Upper lobe of right lung (tissue), 1 donor: Measurements from ENCODE around the gene RFPL1. TPM values are rescaled to one million over a fixed set of nuclear protein-coding genes. Genes with fewer than 3 reads are reported as not detected.

Source experiments
- ATAC-seq: fragments of 200-7000 bp; cut with Tn5 transposase; one replicate; pipeline ENCODE4 v1.9.1; 2020; ENCODE audit warnings: mild to moderate bottlenecking, moderate library complexity
- DNase-seq: peaks from one replicate; pipeline ENCODE4 v3.0.0-alpha.2; 2020
- H3K27ac ChIP-seq: fragments of 200-600 bp; one replicate; pipeline ENCODE4 v1.8.0; 2022
- H3K27me3 ChIP-seq: fragments of 200-600 bp; one replicate; pipeline ENCODE4 v1.8.0; 2022; ENCODE audit warnings: mild to moderate bottlenecking
- H3K36me3 ChIP-seq: fragments of 200-600 bp; one replicate; pipeline ENCODE4 v1.8.0; 2022
- H3K4me1 ChIP-seq: fragments of 200-600 bp; one replicate; pipeline ENCODE4 v1.8.0; 2022
- H3K4me3 ChIP-seq: fragments of 200-600 bp; one replicate; pipeline ENCODE4 v1.8.0; 2022; ENCODE audit warnings: mild to moderate bottlenecking
- H3K9me3 ChIP-seq: fragments of 200-600 bp; one replicate; pipeline ENCODE4 v1.8.0; 2022
- CTCF ChIP-seq: fragments of 200-600 bp; IDR thresholded peaks from one replicate; pipeline ENCODE4 v1.8.0; 2022; ENCODE audit warnings: antibody characterized with exemption
- intact Hi-C: fragments of 100-400 bp; cut with DNase I; formaldehyde crosslinking; loops from one replicate; pipeline ENCODE4 v1.11.0; 2022
- total RNA-seq: library from RNA; stranded (reverse); fragmentation: NEBNext Ultra II Directional; extraction: Animal tissue kit (Norgen Biotek cat#: 25700); gene quantifications from one replicate; pipeline ENCODE4 v1.2.1, GENCODE V29; 2021
- donor health status: DM: no; HTN: yes; CAD: no; lungs with severe emphysema.

Gene RFPL1
- total RNA-seq, 1 donor from 2014 or later = not detected

GRCh38 chr22:29481265-29482000 is 43.0 kb downstream of the RFPL1 start:
- H3K36me3 ChIP-seq = no peaks in the 10 kb centered on the region
- peaks cover 15% of the 10 kb centered on the region for H3K4me1 ChIP-seq
- DNase-seq (no peak), ATAC-seq (no peak)
- intact Hi-C loops = no loop called here
- H3K9me3 ChIP-seq = no peaks in the 10 kb centered on the region
- no peak overlapping the region for H3K27ac ChIP-seq
- peak overlapping the region; percentile 23 for H3K4me3 ChIP-seq
- peaks cover 39% of the 10 kb centered on the region for H3K27me3 ChIP-seq
- no peak for TF ChIP-seq CTCF

- ATAC-seq (no peak), DNase-seq (no peak)
- intact Hi-C loops = no loop called here
- no peaks in the 10 kb centered on the region for H3K9me3 ChIP-seq
- TF ChIP-seq CTCF = no peak
- H3K27me3 ChIP-seq = peaks cover 39% of the 10 kb centered on the region
- peaks cover 15% of the 10 kb centered on the region for H3K4me1 ChIP-seq
- no peaks in the 10 kb centered on the region for H3K36me3 ChIP-seq
- no peak overlapping the region for H3K27ac ChIP-seq
- no peak overlapping the region for H3K4me3 ChIP-seq
Measured at GRCh38 chr22:29482253-29482652, 43.9 kb downstream of the RFPL1 start.

- Histone ChIP-seq H3K36me3 (no peaks in the 10 kb centered on the region), H3K27ac (no peak overlapping the region), H3K27me3 (peaks cover 39% of the 10 kb centered on the region), H3K4me3 (no peak overlapping the region), H3K4me1 (peaks cover 15% of the 10 kb centered on the region), H3K9me3 (no peaks in the 10 kb centered on the region)
- TF ChIP-seq CTCF = no peak
- intact Hi-C loops = no loop called here
- no peak for ATAC-seq
- no peak for DNase-seq
Measured at GRCh38 chr22:29482726-29483125, 44.3 kb downstream of the RFPL1 start.

- Histone ChIP-seq H3K36me3 (no peaks in the 10 kb centered on the region), H3K4me3 (no peak overlapping the region), H3K27ac (no peak overlapping the region), H3K27me3 (peaks cover 39% of the 10 kb centered on the region), H3K4me1 (peaks cover 15% of the 10 kb centered on the region), H3K9me3 (no peaks in the 10 kb centered on the region)
- intact Hi-C loops = no loop called here
- no peak for ATAC-seq
- DNase-seq = no peak
- no peak for TF ChIP-seq CTCF
Measured at GRCh38 chr22:29483254-29483653, 44.9 kb downstream of the RFPL1 start.

GRCh38 chr22:29484642-29485041 is 46.3 kb downstream of the RFPL1 start:
- no peak overlapping the region for H3K4me3 ChIP-seq
- peaks cover 33% of the 10 kb centered on the region for H3K27me3 ChIP-seq
- intact Hi-C loops = no loop called here
- H3K9me3 ChIP-seq = no peaks in the 10 kb centered on the region
- no peak for TF ChIP-seq CTCF
- ATAC-seq (no peak), DNase-seq (no peak)
- H3K36me3 ChIP-seq = no peaks in the 10 kb centered on the region
- peaks cover 15% of the 10 kb centered on the region for H3K4me1 ChIP-seq
- H3K27ac ChIP-seq = no peak overlapping the region
